Right cardiac atrium (tissue), 5 donors: ENCODE measurements around the gene MYL9. TPM values are rescaled to one million over a fixed set of nuclear protein-coding genes. Genes with fewer than 3 reads are reported as not detected.
"Not testable (repeated sequence)": the region's sequence is repeated elsewhere in the genome, so short reads cannot be mapped to it uniquely, and the experiment has no call there.

Source experiments
- ATAC-seq, 2 donors: fragments of 200-7000 bp; cut with Tn5 transposase; one replicate each; pipeline versions ENCODE4 v1.8.0 to v1.9.1; 2020; ENCODE audit warnings: moderate library complexity in 2 of 2, mild to moderate bottlenecking in 1 of 2
- DNase-seq, 3 donors: peaks; one replicate each; pipeline ENCODE4 v3.0.0-alpha.2; 2020
- H3K27ac ChIP-seq: one replicate; pipeline ENCODE4 v1.5.1; 2013; ENCODE audit warnings: mild to moderate bottlenecking, low read length, control low read depth, moderate library complexity
- H3K27me3 ChIP-seq: one replicate; pipeline ENCODE4 v1.6.1; 2013; ENCODE audit not compliant: control insufficient read depth, insufficient read depth
- H3K4me1 ChIP-seq: one replicate; pipeline ENCODE4 v1.6.1; 2013; ENCODE audit warnings: low read length; ENCODE audit not compliant: control insufficient read depth, insufficient read depth
- H3K4me3 ChIP-seq: one replicate; pipeline ENCODE4 v1.5.1; 2013; ENCODE audit warnings: low read length, control low read depth
- H3K9me3 ChIP-seq: one replicate; pipeline ENCODE4 v1.6.1; 2013; ENCODE audit warnings: low read length; ENCODE audit not compliant: control insufficient read depth
- WGBS: extraction: QIAGEN DNeasy Blood & Tissue Kit; methylation state at CpG from one replicate; pipeline ENCODE4 v1.1.7; 2013; 5-methylcytosine and 5-hydroxymethylcytosine counted together
- intact Hi-C, 4 donors: fragments of 100-400 bp; cut with DNase I; formaldehyde crosslinking; loops; one replicate each; pipeline versions ENCODE4 v1.11.0 to v1.14.0; 2022 to 2023
- polyA plus RNA-seq: library from polyadenylated mRNA; stranded (reverse); fragments of 200-250 nt; gene quantifications from one replicate; pipeline ENCODE4 v1.2.3, GENCODE V29; 2013
- total RNA-seq, 4 donors: library from RNA; stranded (reverse); fragmentation: NEBNext Ultra II Directional; extraction: Animal tissue kit (Norgen Biotek cat#: 25700); gene quantifications; one replicate each; pipeline ENCODE4 v1.2.1, GENCODE V29; 2021
- donor health status: healthy with polysubstance abuse.
- donor health status: DM: no; HTN: yes; CAD: no.
- donor health status: DM: no; HTN: no; CAD: no.
- donor health status: DM: no; HTN: yes; CAD: no; lungs with severe emphysema.
- donor health status: DM: yes; HTN: yes; CAD: no.

MYL9 gene
- total and polyA plus RNA-seq, 5 donors, result 1,393 to 2,567 (median 1,857) TPM

DNA sequence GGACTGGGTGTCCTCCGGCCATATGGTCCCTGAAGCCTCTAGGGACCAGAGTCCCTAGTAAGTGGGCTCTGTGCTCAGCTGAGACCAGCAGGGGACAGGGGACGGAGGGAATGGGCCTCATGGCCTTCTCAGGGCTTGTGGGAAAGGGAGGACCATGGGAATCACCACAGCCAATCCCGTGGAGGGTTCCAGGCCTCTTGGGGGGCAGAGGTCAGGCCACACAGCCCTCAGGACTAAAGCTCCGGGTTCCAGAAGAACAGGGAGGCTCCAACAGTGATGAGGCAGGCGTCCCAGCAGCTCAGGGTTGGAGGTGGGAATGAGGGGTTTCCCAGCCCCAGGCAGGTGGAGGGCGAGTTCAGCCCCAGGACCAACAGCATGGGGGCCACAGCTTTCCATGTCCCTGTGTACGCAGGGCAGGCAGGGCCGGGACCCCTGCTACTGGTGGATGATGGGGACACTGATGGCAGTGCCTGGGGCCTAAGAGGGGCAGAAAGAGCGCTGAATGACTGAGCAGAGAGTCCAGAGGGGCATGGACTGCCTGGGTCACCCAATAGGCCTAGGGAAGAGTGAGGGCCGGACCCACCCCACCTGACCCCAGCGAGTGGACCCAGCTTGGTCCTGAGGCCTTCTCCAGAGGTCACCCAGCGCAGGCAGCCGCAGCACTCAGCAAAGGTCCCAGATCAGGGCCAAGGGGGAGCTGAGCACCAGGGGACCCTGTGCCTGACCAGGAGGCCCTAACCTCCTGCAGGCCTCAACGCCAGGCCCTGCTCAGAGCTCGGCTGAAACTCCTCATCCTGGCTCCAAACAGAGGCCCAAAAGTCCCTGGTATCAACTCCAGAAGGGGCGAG is 8.8 kb downstream of the MYL9 start:
- Histone ChIP-seq H3K9me3 (no peaks in the 10 kb centered on the region), H3K4me1 (no peaks in the 10 kb centered on the region), H3K27ac (peak overlapping the region; percentile 31), H3K27me3 (no peaks in the 10 kb centered on the region), H3K4me3 (no peak overlapping the region)
- intact Hi-C loops, result no loop called here
- ATAC-seq (peak; percentile 38 to 48), DNase-seq (peak in 2 of 3 donors; percentile 64 to 68)
- WGBS, result 65% methylated on average over 16 of the region's 16 CpGs

DNA sequence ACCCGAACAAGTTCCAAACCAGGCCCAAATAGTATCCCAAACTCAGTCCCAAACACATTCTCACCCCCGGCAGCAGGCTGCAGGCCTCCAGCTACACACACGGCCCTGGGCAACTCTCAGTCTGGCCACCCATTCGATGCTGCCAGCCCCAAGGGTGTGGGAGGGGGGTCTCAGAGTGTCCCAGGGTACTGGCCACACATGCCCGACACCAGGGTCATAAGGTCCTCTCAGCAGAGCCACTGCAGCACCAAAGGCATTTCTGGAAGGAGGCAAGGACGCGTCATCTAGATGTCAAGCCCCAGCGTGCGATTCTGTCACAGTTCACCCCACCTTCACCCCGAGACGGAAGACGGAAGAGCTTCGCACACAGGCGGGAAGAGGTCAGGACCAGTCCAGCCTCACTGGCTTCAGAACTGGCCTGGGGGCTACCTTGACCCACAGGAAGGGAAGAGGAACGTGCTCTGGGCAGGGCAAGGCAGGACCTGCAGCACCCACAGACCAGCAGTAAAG is 9.5 kb downstream of the MYL9 start:
- no peaks in the 10 kb centered on the region for H3K9me3 ChIP-seq
- intact Hi-C loops, result no loop called here
- H3K27ac ChIP-seq, result peak overlapping the region; percentile 31
- no peaks in the 10 kb centered on the region for H3K4me1 ChIP-seq
- H3K27me3 ChIP-seq, result no peaks in the 10 kb centered on the region
- DNase-seq (peak in 2 of 3 donors; percentile 57 to 69), ATAC-seq (peak; percentile 51 to 61)
- 39% methylated on average over 15 of the region's 15 CpGs for WGBS
- no peak overlapping the region for H3K4me3 ChIP-seq

DNA sequence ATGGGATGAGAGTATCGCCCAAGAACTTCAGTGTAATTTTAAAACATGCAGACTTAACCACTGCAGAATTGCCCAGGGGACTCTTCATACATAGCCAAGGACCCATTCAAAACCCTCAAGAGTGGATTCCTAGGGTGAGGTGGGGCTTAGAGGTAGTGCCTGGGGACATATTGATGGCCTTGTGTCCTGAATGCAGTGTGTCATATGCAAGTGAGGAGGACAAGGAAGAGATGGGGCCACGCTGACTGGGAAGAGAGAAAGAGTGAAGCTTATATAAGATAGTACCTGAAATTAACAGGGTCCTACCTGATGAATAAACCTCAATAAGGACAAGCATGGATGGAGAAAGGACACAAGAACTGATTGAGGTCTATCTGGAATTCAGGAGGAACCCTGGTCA is 13.9 kb downstream of the MYL9 start:
- 96% methylated on average over 2 of the region's 2 CpGs for WGBS
- Histone ChIP-seq H3K4me1 (no peaks in the 10 kb centered on the region), H3K9me3 (no peaks in the 10 kb centered on the region), H3K27me3 (no peaks in the 10 kb centered on the region), H3K27ac (no peak overlapping the region), H3K4me3 (no peak overlapping the region)
- ATAC-seq (no peak), DNase-seq (no peak)
- intact Hi-C loops, result loop anchor here in 3 of 4 donors (5.0 kb wide), 1 partner anchor 37 kb away; no protein-coding TSS in a partner anchor

DNA sequence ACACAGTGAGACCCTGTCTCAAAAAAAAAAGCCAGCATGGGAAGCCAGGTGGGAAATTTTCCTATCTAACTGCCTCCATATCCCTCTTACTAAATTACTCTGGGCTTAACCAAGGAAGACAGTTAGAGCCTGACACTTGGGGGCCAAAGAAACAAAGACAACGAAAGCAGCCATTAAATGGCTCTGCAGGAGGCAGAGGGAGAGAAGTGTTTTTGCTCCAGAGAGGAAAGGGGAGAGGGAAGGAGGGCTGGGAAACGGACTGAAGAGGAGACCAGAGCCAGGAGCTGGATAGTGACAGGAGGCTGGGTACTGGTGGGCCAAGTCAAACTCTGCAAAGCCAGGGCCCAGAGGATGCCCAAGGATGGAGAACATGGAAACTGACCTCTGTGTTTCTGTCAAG is 21.4 kb downstream of the MYL9 start:
- no peaks in the 10 kb centered on the region for H3K4me1 ChIP-seq
- H3K27me3 ChIP-seq, result no peaks in the 10 kb centered on the region
- H3K9me3 ChIP-seq, result no peaks in the 10 kb centered on the region
- ATAC-seq (no peak), DNase-seq (peak in 1 of 3 donors; percentile 5)
- no peak overlapping the region for H3K27ac ChIP-seq
- intact Hi-C loops, result no loop called here
- no peak overlapping the region for H3K4me3 ChIP-seq
- 79% methylated on average over 2 of the region's 2 CpGs for WGBS

DNA sequence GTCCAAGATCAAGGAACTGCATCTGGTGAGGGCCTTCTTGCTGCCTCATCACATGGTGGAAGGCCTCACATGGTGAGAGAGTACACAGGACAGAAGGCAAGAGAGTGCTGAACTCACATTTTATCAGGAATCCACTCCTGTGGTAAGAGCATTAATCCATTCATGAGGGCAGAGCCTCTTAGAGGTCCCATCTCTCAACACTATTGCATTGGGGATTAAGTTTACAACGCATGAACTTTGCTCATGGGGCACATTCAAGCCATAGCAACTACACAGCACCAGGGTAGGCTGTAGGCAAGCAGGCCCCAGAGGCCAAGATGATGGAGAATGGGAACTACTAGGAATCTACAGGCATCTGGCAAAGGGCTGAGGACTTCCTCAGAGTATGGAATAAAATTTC is 22.1 kb downstream of the MYL9 start:
- Histone ChIP-seq H3K27me3 (no peaks in the 10 kb centered on the region), H3K27ac (no peak overlapping the region), H3K4me3 (no peak overlapping the region), H3K4me1 (no peaks in the 10 kb centered on the region), H3K9me3 (no peaks in the 10 kb centered on the region)
- ATAC-seq, result no peak
- DNase-seq, result no peak
- 92% methylated on average over 1 of the region's 1 CpG for WGBS
- intact Hi-C loops, result no loop called here

DNA sequence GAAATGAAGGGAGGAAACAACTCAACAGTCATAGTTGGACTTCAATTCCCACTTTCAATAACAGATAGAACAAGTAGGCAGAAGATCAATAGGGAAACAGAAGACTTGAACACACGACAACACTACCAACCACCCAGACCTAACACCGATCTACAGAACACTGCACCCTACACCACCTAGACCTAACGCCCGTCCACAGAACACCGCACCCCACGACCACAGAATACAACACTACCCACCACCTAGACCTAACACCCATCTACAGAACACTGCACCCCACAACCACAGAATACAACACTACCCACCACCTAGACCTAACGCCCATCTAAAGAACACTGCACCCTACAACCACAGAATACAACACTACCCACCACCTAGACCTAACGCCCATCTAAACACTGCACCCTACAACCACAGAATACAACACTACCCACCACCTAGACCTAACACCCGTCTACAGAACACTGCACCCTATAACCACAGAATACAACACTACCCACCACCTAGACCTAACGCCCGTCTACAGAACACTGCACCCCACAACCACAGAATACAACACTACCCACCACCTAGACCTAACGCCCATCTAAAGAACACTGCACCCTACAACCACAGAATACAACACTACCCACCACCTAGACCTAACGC is 22.9 kb downstream of the MYL9 start:
- H3K4me1 ChIP-seq, H3K4me3 ChIP-seq, DNase-seq, H3K27ac ChIP-seq, ATAC-seq, H3K27me3 ChIP-seq, H3K9me3 ChIP-seq, intact Hi-C loops: not testable (repeated sequence)
- 96% methylated on average over 13 of the region's 13 CpGs for WGBS

DNA sequence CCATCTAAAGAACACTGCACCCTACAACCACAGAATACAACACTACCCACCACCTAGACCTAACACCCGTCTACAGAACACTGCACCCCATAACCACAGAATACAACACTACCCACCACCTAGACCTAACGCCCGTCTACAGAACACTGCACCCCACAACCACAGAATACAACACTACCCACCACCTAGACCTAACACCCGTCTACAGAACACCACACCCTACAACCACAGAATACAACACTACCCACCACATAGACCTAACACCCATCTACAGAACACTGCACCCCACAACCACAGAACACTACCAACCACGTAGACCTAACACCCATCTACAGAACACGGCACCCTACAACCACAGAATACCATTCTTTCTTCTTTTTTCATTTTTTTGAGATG is 23.4 kb downstream of the MYL9 start:
- intact Hi-C loops, DNase-seq, H3K27me3 ChIP-seq, H3K27ac ChIP-seq, ATAC-seq, H3K4me3 ChIP-seq, H3K9me3 ChIP-seq, H3K4me1 ChIP-seq: not testable (repeated sequence)
- 94% methylated on average over 6 of the region's 6 CpGs for whole genome bisulfite sequencing

DNA sequence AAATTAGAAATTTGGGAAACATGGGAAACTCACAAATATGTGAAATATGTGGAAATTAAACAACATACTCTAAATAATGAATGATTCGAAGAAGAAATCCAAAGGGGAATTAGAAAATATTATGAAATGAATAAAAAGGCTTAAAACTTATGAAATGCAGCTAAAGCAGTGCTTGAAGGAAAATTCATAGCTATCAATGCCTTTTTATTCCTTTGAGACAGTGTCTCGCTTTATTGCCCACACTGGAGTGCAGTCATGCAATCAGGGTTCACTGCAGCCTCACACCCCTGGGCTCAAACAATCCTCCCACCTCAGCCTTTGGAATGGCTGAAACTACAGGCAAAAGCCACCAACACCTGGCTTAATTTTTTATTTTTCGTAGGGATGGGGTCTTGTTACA is 24.2 kb downstream of the MYL9 start:
- no peak overlapping the region for H3K27ac ChIP-seq
- DNase-seq (no peak), ATAC-seq (no peak)
- H3K4me1 ChIP-seq, result no peaks in the 10 kb centered on the region
- H3K9me3 ChIP-seq, result no peaks in the 10 kb centered on the region
- WGBS, result 93% methylated on average over 3 of the region's 3 CpGs
- intact Hi-C loops, result no loop called here
- no peak overlapping the region for H3K4me3 ChIP-seq
- no peaks in the 10 kb centered on the region for H3K27me3 ChIP-seq

DNA sequence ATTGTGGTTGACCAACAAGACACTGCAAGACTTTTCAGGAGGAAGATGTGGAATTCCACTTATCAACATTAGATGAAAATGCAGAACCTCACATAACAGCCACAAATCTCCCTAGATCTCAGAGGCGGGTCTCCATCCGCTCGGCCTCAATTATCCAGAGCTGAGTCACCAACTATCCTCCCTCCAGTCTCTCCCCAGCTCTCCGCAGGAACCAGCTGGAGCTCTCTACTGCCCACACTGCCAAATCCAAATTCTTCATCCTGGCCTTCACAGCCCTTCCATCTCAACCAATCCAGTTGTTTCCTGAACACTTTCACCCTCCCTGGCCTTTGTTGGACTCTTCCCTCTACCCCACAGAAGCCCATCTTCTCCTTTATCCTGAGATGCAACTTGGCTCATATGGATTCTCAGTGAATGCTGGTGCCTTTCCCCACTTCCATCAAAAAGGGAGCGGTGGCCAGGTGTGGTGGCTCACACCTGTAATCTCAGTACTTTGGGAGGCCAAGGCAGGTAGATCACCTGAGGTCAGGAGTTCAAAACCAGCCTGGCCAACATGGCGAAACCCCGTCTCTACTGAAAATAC is 28.6 kb downstream of the MYL9 start:
- 63% methylated on average over 7 of the region's 7 CpGs for whole genome bisulfite sequencing
- DNase-seq (no peak), ATAC-seq (no peak)
- H3K27me3 ChIP-seq, result no peaks in the 10 kb centered on the region
- H3K4me3 ChIP-seq, result no peak overlapping the region
- intact Hi-C loops, result no loop called here
- H3K27ac ChIP-seq, result no peak overlapping the region
- no peaks in the 10 kb centered on the region for H3K9me3 ChIP-seq
- H3K4me1 ChIP-seq, result no peaks in the 10 kb centered on the region

DNA sequence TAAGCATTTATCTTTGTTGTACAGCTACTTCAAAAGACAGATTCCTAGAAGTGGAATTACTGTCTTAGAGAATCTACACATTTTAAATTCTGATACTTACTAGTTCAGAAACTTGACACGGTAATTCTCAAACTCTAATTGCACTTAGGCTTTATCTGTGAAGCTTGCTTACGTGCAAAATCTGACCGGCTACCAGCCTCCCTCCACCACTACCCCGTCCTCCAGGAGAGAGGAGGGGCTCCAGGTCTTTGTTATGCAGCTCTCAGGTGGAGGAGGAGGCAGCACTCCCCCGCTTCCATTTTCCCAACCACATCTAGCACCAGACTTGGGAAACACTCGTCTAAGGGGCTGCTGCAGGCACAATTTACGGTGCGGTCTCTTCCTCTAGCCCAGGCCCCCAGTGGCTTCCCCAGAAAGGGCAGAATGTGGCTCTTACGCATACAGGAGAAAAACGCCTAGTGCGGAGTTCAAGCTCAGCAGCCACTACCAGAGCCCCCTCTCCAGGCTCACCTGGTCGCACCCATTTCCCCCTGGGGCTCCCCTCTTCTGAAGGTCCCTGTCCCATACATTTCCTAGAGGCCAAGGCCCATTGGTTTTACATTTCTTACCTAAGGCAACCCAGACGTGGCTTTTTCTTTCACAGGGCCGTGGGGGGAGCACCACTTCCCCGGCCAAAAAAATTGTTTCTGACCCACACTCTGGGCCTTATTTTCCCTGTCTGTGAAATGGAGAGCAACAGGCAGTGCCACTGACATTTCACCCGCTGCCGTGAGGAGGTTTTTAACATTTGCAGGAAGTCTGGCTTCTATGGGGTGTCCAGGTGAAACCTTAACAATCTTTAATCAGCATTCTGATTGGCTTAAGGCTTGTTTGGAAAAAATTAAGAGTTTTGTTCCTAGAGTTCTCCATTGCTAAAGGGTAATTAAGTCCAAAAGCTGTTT is 30.5 kb downstream of the MYL9 start:
- intact Hi-C loops, result no loop called here
- no peak for ATAC-seq
- Histone ChIP-seq H3K27me3 (no peaks in the 10 kb centered on the region), H3K4me1 (peaks cover 3% of the 10 kb centered on the region), H3K9me3 (no peaks in the 10 kb centered on the region), H3K27ac (peak overlapping the region; percentile 92), H3K4me3 (no peak overlapping the region)
- no peak for DNase-seq
- 53% methylated on average over 17 of the region's 17 CpGs for WGBS
